Right lobe of liver (tissue), 6 donors: ENCODE measurements around the gene RPRM. TPM values are rescaled to one million over a fixed set of nuclear protein-coding genes. Genes with fewer than 3 reads are reported as not detected.

ENCODE experiments used
- ATAC-seq, 4 donors: fragments of 200-7000 bp; cut with Tn5 transposase; one replicate each; pipeline ENCODE4 v1.9.1; 2020; ENCODE audit warnings: mild to moderate bottlenecking in 4 of 4, moderate library complexity in 4 of 4
- DNase-seq, 3 donors: peaks; one replicate each; pipeline ENCODE4 v3.0.0-alpha.2; 2020
- H3K27ac ChIP-seq, 3 donors: fragments of 200-600 bp; one replicate each; pipeline ENCODE4 v1.8.0; 2022
- H3K27me3 ChIP-seq, 2 donors: fragments of 200-600 bp; one replicate each; pipeline ENCODE4 v1.8.0; 2022
- H3K36me3 ChIP-seq, 4 donors: fragments of 200-600 bp; sonication (generic) in 1 of 4; one replicate each; pipeline versions ENCODE4 v1.5.1 to v1.8.0; 2017 to 2022; ENCODE audit warnings: control low read depth in 1 of 4
- H3K4me1 ChIP-seq, 4 donors: fragments of 200-600 bp; sonication (generic) in 1 of 4; one replicate each; pipeline versions ENCODE4 v1.5.1 to v1.8.0; 2017 to 2022; ENCODE audit warnings: control low read depth in 1 of 4
- H3K4me3 ChIP-seq, 3 donors: fragments of 200-600 bp; one replicate each; pipeline ENCODE4 v1.8.0; 2022
- H3K9me3 ChIP-seq, 4 donors: fragments of 200-600 bp; sonication (generic) in 1 of 4; one replicate each; pipeline versions ENCODE4 v1.5.1 to v1.8.0; 2017 to 2022; ENCODE audit warnings: control low read depth in 1 of 4
- POLR2A ChIP-seq: fragments of 450-650 bp; IDR thresholded peaks from one replicate; pipeline ENCODE4 v1.6.1; 2017; ENCODE audit warnings: antibody characterized with exemption, mild to moderate bottlenecking
- WGBS: methylation state at CpG from one replicate; pipeline ENCODE4 v1.1.6; 2018; ENCODE audit warnings: low coverage, low lambda C conversion rate; ENCODE audit not compliant: insufficient coverage; ENCODE audit errors: missing lambda C conversion rate; 5-methylcytosine and 5-hydroxymethylcytosine counted together
- intact Hi-C, 2 donors: fragments of 100-400 bp; cut with DNase I; formaldehyde crosslinking; loops; one replicate each; pipeline versions ENCODE4 v1.11.2 to v1.14.1; 2022
- total RNA-seq, 6 experiments: library from RNA; depleted of rRNA in 2 of 6; stranded (reverse); fragments of >200 nt in 2 of 6; fragmentation: NEBNext Ultra II Directional in 3 of 6; extraction: Animal tissue kit (Norgen Biotek cat#: 25700) in 3 of 6; gene quantifications; one replicate each; pipeline versions ENCODE4 v1.1.0 to v1.2.4, GENCODE V29; 2016 to 2023
- TF ChIP-seq, protein P1 (sequence below), 4 donors: fragments of 200-600 bp in 3 of 4; fragments of 450-650 bp in 1 of 4; IDR thresholded peaks; one replicate each; pipeline versions ENCODE4 v1.5.1 to v1.8.0; 2016 to 2022; ENCODE audit warnings: antibody characterized with exemption in 4 of 4, mild to moderate bottlenecking in 2 of 4
- donor health status: DM: no; HTN: yes; CAD: no.
- donor health status: DM: no; HTN: no; CAD: no.
- donor health status: DM: no; HTN: no; CAD: no.
- donor health status: DM: no; HTN: yes; CAD: no.
- donor health status: DM: no; HTN: yes; CAD: no.

The RPRM gene
- total RNA-seq, 6 experiments from 2014 or later: not detected

DNA sequence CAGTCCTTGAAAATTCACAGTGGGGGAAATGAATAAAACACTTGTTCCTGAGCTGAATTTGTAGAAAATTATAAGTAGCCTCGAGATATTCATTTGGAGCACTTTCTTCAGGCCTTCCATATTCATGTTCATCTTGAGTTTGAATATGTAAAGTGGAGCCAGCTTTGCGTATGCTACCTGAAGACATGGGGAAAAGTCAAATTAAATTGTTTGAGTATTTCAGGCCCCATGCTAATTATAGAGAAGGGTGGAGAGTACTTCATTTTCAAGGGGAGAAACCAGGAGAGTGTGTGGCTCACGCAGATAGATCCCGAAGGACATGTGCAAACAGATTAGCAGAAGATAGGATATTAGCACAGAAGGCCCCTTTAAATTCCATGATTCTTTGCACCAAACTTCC lies 7.7 kb downstream of the RPRM start:
- ATAC-seq (no peak), DNase-seq (no peak)
- WGBS: 66% methylated on average over 4 of the region's 4 CpGs
- Histone ChIP-seq H3K27me3 (no peaks in the 10 kb centered on the region), H3K4me1 (no peaks in the 10 kb centered on the region), H3K36me3 (no peaks in the 10 kb centered on the region), H3K4me3 (no peak overlapping the region), H3K9me3 (no peaks in the 10 kb centered on the region), H3K27ac (no peak overlapping the region)
- TF ChIP-seq POLR2A: no peak
- TF ChIP-seq, protein P1, sequence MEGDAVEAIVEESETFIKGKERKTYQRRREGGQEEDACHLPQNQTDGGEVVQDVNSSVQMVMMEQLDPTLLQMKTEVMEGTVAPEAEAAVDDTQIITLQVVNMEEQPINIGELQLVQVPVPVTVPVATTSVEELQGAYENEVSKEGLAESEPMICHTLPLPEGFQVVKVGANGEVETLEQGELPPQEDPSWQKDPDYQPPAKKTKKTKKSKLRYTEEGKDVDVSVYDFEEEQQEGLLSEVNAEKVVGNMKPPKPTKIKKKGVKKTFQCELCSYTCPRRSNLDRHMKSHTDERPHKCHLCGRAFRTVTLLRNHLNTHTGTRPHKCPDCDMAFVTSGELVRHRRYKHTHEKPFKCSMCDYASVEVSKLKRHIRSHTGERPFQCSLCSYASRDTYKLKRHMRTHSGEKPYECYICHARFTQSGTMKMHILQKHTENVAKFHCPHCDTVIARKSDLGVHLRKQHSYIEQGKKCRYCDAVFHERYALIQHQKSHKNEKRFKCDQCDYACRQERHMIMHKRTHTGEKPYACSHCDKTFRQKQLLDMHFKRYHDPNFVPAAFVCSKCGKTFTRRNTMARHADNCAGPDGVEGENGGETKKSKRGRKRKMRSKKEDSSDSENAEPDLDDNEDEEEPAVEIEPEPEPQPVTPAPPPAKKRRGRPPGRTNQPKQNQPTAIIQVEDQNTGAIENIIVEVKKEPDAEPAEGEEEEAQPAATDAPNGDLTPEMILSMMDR (IDR thresholded peaks at IDR 0.05): no peak
- intact Hi-C loops: no loop called here

GRCh38 chr2:153464395-153464794 lies 14.2 kb downstream of the RPRM start:
- Histone ChIP-seq H3K27me3 (no peaks in the 10 kb centered on the region), H3K4me3 (no peak overlapping the region), H3K9me3 (no peaks in the 10 kb centered on the region), H3K27ac (no peak overlapping the region), H3K4me1 (no peaks in the 10 kb centered on the region), H3K36me3 (no peaks in the 10 kb centered on the region)
- 27% methylated on average over 3 of the region's 3 CpGs for WGBS
- TF ChIP-seq, protein P1 (IDR thresholded peaks at IDR 0.05): no peak
- no peak for TF ChIP-seq POLR2A
- intact Hi-C loops: no loop called here
- DNase-seq (no peak), ATAC-seq (no peak)

- no peak for TF ChIP-seq POLR2A
- TF ChIP-seq, protein P1 (IDR thresholded peaks at IDR 0.05): no peak
- Histone ChIP-seq H3K4me3 (no peak overlapping the region), H3K27me3 (no peaks in the 10 kb centered on the region), H3K9me3 (no peaks in the 10 kb centered on the region), H3K27ac (no peak overlapping the region), H3K4me1 (no peaks in the 10 kb centered on the region), H3K36me3 (no peaks in the 10 kb centered on the region)
- 54% methylated on average over 2 of the region's 2 CpGs for WGBS
- intact Hi-C loops: no loop called here
- ATAC-seq: no peak
- DNase-seq: no peak
Measured at GRCh38 chr2:153462338-153462859, 16.2 kb downstream of the RPRM start.

DNA sequence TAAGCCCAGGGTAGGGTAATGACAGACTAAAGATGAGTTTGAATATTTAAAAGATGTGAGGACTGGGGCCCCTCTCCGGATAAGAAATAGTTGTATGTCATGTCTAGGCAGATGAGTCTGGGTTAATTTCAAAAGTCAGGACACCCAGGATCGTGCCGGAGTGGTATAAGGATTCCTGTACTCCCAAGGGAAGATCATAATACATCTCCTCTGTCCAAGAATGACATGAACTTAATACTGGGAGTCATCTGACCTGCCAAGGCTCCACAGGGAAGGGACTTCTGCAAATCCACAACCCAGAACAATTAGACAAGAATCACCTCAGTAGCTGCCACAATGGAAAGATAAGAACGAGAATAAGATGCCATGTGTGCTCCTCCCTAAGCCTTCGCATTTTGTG lies 17.1 kb downstream of the RPRM start:
- Histone ChIP-seq H3K4me3 (no peak overlapping the region), H3K9me3 (no peaks in the 10 kb centered on the region), H3K27ac (no peak overlapping the region), H3K27me3 (no peaks in the 10 kb centered on the region), H3K36me3 (no peaks in the 10 kb centered on the region), H3K4me1 (no peaks in the 10 kb centered on the region)
- WGBS: 61% methylated on average over 5 of the region's 5 CpGs
- TF ChIP-seq, protein P1 (IDR thresholded peaks at IDR 0.05): no peak
- TF ChIP-seq POLR2A: no peak
- no peak for ATAC-seq
- no peak for DNase-seq
- intact Hi-C loops: no loop called here

DNA sequence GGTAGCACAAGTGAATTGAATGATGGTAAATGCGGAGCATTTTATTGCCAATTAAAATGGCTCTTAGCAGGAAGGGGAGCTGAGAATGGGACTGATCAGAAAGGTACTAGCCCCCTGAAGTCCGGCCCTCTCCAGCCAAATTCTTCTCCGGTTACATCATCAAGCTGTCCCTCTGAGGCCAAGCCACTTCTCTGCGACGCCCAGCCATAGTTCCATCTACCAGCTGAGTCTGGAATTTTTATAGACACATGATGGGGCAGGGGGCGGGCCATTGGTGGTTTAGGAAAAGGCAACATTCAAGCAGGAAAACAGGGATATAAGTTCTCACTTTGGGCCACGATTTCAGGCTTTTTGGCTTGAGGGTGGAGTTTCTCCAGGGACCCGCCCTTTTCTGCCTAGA lies 22.7 kb downstream of the RPRM start:
- Histone ChIP-seq H3K4me1 (no peaks in the 10 kb centered on the region), H3K27ac (no peak overlapping the region), H3K27me3 (no peaks in the 10 kb centered on the region), H3K9me3 (no peaks in the 10 kb centered on the region), H3K4me3 (no peak overlapping the region), H3K36me3 (no peaks in the 10 kb centered on the region)
- intact Hi-C loops: no loop called here
- TF ChIP-seq, protein P1 (IDR thresholded peaks at IDR 0.05): no peak
- TF ChIP-seq POLR2A: no peak
- DNase-seq (no peak), ATAC-seq (no peak)
- 63% methylated on average over 5 of the region's 8 CpGs for WGBS
